ENCODE measurements around the gene CLMP. TPM values are rescaled to one million over a fixed set of nuclear protein-coding genes. Genes with fewer than 3 reads are reported as not detected.
"Not testable (repeated sequence)": the region's sequence is repeated elsewhere in the genome, so short reads cannot be mapped to it uniquely, and the experiment has no call there.

The CLMP gene
- total RNA-seq, 1 experiment from 2014 or later: not detected

- Mint-ChIP-seq H3K4me1 (ENCODE audit: low read depth, unreplicated experiment) (peaks cover 7% of the 10 kb centered on the region), H3K9me3 (ENCODE audit: low read depth, unreplicated experiment) (no peaks in the 10 kb centered on the region), H3K36me3 (ENCODE audit: insufficient read depth, unreplicated experiment) (no peaks in the 10 kb centered on the region), H3K27me3 (ENCODE audit: unreplicated experiment) (peaks cover 33% of the 10 kb centered on the region), H3K27ac (ENCODE audit: unreplicated experiment) (no peak overlapping the region), H3K4me3 (ENCODE audit: low read depth, unreplicated experiment) (no peak overlapping the region)
- intact Hi-C loops (cut with micrococcal nuclease; ENCODE audit: unreplicated experiment): no loop called here
- CTCF ChIA-PET: no interaction called here
- no TSS peak for BruUV-seq (replicated peaks)
- no peak for TF ChIP-seq CTCF (IDR thresholded peaks at IDR 0.05; ENCODE audit: unreplicated experiment)
- no peak for DNase-seq
Measured at GRCh38 chr11:123209591-123209990, 14.5 kb upstream of the CLMP start.

- Mint-ChIP-seq H3K4me1 (ENCODE audit: low read depth, unreplicated experiment) (no peaks in the 10 kb centered on the region), H3K27ac (ENCODE audit: unreplicated experiment) (no peak overlapping the region), H3K36me3 (ENCODE audit: insufficient read depth, unreplicated experiment) (no peaks in the 10 kb centered on the region), H3K27me3 (ENCODE audit: unreplicated experiment) (peaks cover 51% of the 10 kb centered on the region), H3K4me3 (ENCODE audit: low read depth, unreplicated experiment) (no peak overlapping the region), H3K9me3 (ENCODE audit: low read depth, unreplicated experiment) (no peaks in the 10 kb centered on the region)
- BruUV-seq (replicated peaks): no TSS peak
- CTCF ChIA-PET: interaction anchor here (0.6 kb wide), 1 partner anchor 120 kb away, joined by 4 read pairs; no protein-coding TSS in a partner anchor
- intact Hi-C loops (cut with micrococcal nuclease; ENCODE audit: unreplicated experiment): no loop called here
- TF ChIP-seq CTCF (IDR thresholded peaks at IDR 0.05; ENCODE audit: unreplicated experiment): no peak
- DNase-seq: no peak
Measured at GRCh38 chr11:123206791-123207434, 11.9 kb upstream of the CLMP start.

GRCh38 chr11:123206055-123206454 lies 11.0 kb upstream of the CLMP start:
- BruUV-seq (replicated peaks); H3K36me3 Mint-ChIP-seq (ENCODE audit: insufficient read depth, unreplicated experiment); H3K4me3 Mint-ChIP-seq (ENCODE audit: low read depth, unreplicated experiment); DNase-seq; H3K4me1 Mint-ChIP-seq (ENCODE audit: low read depth, unreplicated experiment); H3K9me3 Mint-ChIP-seq (ENCODE audit: low read depth, unreplicated experiment); H3K27ac Mint-ChIP-seq (ENCODE audit: unreplicated experiment); CTCF ChIA-PET; intact Hi-C loops (cut with micrococcal nuclease; ENCODE audit: unreplicated experiment): not testable (repeated sequence)
- peaks cover 55% of the 10 kb centered on the region for H3K27me3 Mint-ChIP-seq (ENCODE audit: unreplicated experiment)

GRCh38 chr11:123203934-123204333 lies 8.9 kb upstream of the CLMP start:
- no peak for DNase-seq
- H3K27ac Mint-ChIP-seq (ENCODE audit: unreplicated experiment): no peak overlapping the region
- CTCF ChIA-PET: no interaction called here
- no TSS peak for BruUV-seq (replicated peaks)
- H3K4me1 Mint-ChIP-seq (ENCODE audit: low read depth, unreplicated experiment): no peaks in the 10 kb centered on the region
- TF ChIP-seq CTCF (IDR thresholded peaks at IDR 0.05; ENCODE audit: unreplicated experiment): no peak
- intact Hi-C loops (cut with micrococcal nuclease; ENCODE audit: unreplicated experiment): no loop called here
- no peaks in the 10 kb centered on the region for H3K9me3 Mint-ChIP-seq (ENCODE audit: low read depth, unreplicated experiment)
- H3K27me3 Mint-ChIP-seq (ENCODE audit: unreplicated experiment): peaks cover 53% of the 10 kb centered on the region
- no peak overlapping the region for H3K4me3 Mint-ChIP-seq (ENCODE audit: low read depth, unreplicated experiment)
- no peaks in the 10 kb centered on the region for H3K36me3 Mint-ChIP-seq (ENCODE audit: insufficient read depth, unreplicated experiment)

GRCh38 chr11:123203471-123203870 lies 8.4 kb upstream of the CLMP start:
- no peak overlapping the region for H3K27ac Mint-ChIP-seq (ENCODE audit: unreplicated experiment)
- no peak overlapping the region for H3K4me3 Mint-ChIP-seq (ENCODE audit: low read depth, unreplicated experiment)
- intact Hi-C loops (cut with micrococcal nuclease; ENCODE audit: unreplicated experiment): no loop called here
- peaks cover 53% of the 10 kb centered on the region for H3K27me3 Mint-ChIP-seq (ENCODE audit: unreplicated experiment)
- no peak for TF ChIP-seq CTCF (IDR thresholded peaks at IDR 0.05; ENCODE audit: unreplicated experiment)
- no peaks in the 10 kb centered on the region for H3K36me3 Mint-ChIP-seq (ENCODE audit: insufficient read depth, unreplicated experiment)
- BruUV-seq (replicated peaks): no TSS peak
- CTCF ChIA-PET: no interaction called here
- no peaks in the 10 kb centered on the region for H3K9me3 Mint-ChIP-seq (ENCODE audit: low read depth, unreplicated experiment)
- H3K4me1 Mint-ChIP-seq (ENCODE audit: low read depth, unreplicated experiment): no peaks in the 10 kb centered on the region
- no peak for DNase-seq

All from Calu3 (cell line).